AG04450 (cell line): Measurements from ENCODE around the gene HECW1. TPM values are rescaled to one million over a fixed set of nuclear protein-coding genes. Genes with fewer than 3 reads are reported as not detected.

Source experiments
- CTCF ChIA-PET: fragments of 300-600, 350-600 bp; formaldehyde crosslinking; extraction: SDS; loops from one replicate; lab custom pipeline; 2022; ENCODE audit warnings: antibody characterized with exemption, inconsistent platforms; lab: Charles Lee
- POLR2A ChIA-PET: fragments of 350-600 bp; formaldehyde crosslinking; extraction: SDS; loops from one replicate; lab custom pipeline; 2021; ENCODE audit warnings: antibody characterized with exemption, inconsistent platforms; lab: Yijun Ruan, JAX
- DNase-seq: peaks from one replicate; pipeline ENCODE4 v3.0.0-alpha.2; 2011; ENCODE audit warnings: low read depth, low spot score
- H3K27ac ChIP-seq: one replicate; pipeline ENCODE4 v1.5.1; 2012; ENCODE audit warnings: low read depth, low read length, control low read depth
- H3K27me3 ChIP-seq: one replicate; pipeline ENCODE4 v1.6.0; 2012; ENCODE audit warnings: low read length; ENCODE audit not compliant: control insufficient read depth, insufficient read depth
- H3K4me3 ChIP-seq: 2 replicates; pipeline ENCODE4 v1.5.1; 2011; ENCODE audit warnings: mild to moderate bottlenecking, low read depth, low read length, control low read depth
- H3K9me3 ChIP-seq: 2 replicates; pipeline ENCODE4 v1.5.1; 2012; ENCODE audit warnings: low read length; ENCODE audit not compliant: control insufficient read depth, insufficient read depth
- polyA plus RNA-seq: library from polyadenylated mRNA; depleted of rRNA; stranded (reverse); fragments of >200 nt; gene quantifications from 2 replicates; pipeline ENCODE4 v1.2.3, GENCODE V29; 2011
- TF ChIP-seq, protein P1 (sequence below): IDR thresholded peaks from 2 replicates; pipeline ENCODE4 v1.5.1; 2011; ENCODE audit warnings: low read depth, low read length, control low read depth, inconsistent platforms

The HECW1 gene
- polyA plus RNA-seq, 1 experiment = 2.6 TPM

DNA sequence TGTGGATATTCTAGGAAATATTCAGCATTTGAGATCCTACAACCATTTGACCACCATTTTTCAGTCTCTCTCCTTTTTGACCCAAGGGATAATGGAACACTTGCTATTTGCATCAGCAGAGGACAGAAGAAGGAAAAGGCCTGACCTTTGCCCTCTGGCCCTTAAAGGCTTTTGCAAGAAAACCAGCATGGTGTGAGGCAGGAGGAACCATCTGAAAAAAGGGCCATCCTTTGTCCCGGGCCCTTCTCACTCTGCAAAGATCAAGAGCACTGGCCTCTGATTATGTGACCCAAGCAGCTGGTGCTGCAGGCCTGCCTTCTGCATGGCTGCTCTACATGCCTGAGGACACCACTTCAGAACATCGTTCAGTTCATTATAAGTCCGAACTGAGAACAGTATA, 337.1 kb downstream of the HECW1 start:
- Histone ChIP-seq H3K4me3 (no peak overlapping the region), H3K27ac (no peak overlapping the region), H3K9me3 (no peaks in the 10 kb centered on the region; the same call in 1 of the 2 replicates), H3K27me3 (no peaks in the 10 kb centered on the region)
- POLR2A ChIA-PET = no interaction called here
- no peak for DNase-seq
- CTCF ChIA-PET = interaction anchor here (0.5 to 2.1 kb wide), 3 partner anchors 10 to 509 kb away, joined by 3 to 9 read pairs (median 5); no protein-coding TSS in a partner anchor
- TF ChIP-seq, protein P1, sequence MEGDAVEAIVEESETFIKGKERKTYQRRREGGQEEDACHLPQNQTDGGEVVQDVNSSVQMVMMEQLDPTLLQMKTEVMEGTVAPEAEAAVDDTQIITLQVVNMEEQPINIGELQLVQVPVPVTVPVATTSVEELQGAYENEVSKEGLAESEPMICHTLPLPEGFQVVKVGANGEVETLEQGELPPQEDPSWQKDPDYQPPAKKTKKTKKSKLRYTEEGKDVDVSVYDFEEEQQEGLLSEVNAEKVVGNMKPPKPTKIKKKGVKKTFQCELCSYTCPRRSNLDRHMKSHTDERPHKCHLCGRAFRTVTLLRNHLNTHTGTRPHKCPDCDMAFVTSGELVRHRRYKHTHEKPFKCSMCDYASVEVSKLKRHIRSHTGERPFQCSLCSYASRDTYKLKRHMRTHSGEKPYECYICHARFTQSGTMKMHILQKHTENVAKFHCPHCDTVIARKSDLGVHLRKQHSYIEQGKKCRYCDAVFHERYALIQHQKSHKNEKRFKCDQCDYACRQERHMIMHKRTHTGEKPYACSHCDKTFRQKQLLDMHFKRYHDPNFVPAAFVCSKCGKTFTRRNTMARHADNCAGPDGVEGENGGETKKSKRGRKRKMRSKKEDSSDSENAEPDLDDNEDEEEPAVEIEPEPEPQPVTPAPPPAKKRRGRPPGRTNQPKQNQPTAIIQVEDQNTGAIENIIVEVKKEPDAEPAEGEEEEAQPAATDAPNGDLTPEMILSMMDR = no peak

DNA sequence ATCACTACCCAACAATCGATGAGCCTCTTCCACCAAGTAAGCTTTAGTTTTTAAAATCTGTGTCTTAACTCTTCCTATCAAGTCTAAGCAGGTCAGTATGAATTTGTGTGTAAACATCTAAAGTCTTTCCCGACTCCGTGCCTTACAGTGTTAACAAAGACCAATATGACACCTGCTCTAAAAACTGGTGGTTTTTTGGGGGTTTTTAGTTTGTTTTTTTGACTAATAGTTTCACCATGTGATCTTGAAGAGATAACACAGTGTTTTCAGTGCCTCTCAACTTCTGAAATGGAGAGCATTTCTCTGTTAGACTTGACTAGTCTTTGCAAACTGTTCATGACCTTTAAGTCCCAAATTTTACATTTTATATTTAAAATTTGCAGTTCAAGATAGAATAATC, 338.4 kb downstream of the HECW1 start:
- H3K4me3 ChIP-seq = no peak overlapping the region
- TF ChIP-seq, protein P1 = no peak
- POLR2A ChIA-PET = no interaction called here

GRCh38 chr7:43454936-43455518, 342.6 kb downstream of the HECW1 start:
- Histone ChIP-seq H3K4me3 (no peak overlapping the region), H3K27ac (no peak overlapping the region), H3K27me3 (no peaks in the 10 kb centered on the region), H3K9me3 (no peaks in the 10 kb centered on the region)
- CTCF ChIA-PET = interaction anchor here (0.5 to 4.1 kb wide), 34 partner anchors 8 to 544 kb away, joined by 3 to 41 read pairs (median 4); partner anchors contain the start of genes MRPL32, PSMA2 and STK17A
- POLR2A ChIA-PET = no interaction called here
- DNase-seq = no peak
- TF ChIP-seq, protein P1 = peak; percentile 60

More for the DNA sequence above, 338.4 kb downstream of the HECW1 start:
- DNase-seq = no peak
- CTCF ChIA-PET = interaction anchor here (1.4 to 2.1 kb wide), 2 partner anchors 11 to 510 kb away, joined by 3 to 9 read pairs; no protein-coding TSS in a partner anchor
- H3K27ac ChIP-seq = no peak overlapping the region
- H3K27me3 ChIP-seq = no peaks in the 10 kb centered on the region
- no peaks in the 10 kb centered on the region for H3K9me3 ChIP-seq

DNA sequence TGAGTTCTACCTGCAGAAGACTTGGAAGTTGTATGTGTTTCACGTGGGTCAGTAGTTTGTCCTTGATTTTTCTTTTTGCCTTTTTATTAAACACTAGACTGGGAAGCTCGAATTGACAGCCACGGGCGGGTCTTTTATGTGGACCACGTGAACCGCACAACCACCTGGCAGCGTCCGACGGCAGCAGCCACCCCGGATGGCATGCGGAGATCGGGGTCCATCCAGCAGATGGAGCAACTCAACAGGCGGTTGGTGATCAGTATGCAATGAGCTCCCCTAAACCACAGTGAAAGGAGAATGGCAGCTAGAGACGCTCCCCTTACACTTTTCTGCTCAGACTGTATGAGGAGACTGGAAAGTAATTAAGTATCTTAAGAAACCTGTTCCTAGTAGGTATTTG, 343.8 kb downstream of the HECW1 start:
- ChIA-PET POLR2A (no interaction called here), CTCF (interaction anchor here (0.6 to 4.1 kb wide), 14 partner anchors 8 to 546 kb away, joined by 3 to 41 read pairs (median 4); partner anchors contain the start of gene STK17A)
- Histone ChIP-seq H3K4me3 (no peak overlapping the region), H3K27me3 (no peaks in the 10 kb centered on the region), H3K9me3 (no peaks in the 10 kb centered on the region), H3K27ac (no peak overlapping the region)
- DNase-seq = no peak
- TF ChIP-seq, protein P1 = no peak

DNA sequence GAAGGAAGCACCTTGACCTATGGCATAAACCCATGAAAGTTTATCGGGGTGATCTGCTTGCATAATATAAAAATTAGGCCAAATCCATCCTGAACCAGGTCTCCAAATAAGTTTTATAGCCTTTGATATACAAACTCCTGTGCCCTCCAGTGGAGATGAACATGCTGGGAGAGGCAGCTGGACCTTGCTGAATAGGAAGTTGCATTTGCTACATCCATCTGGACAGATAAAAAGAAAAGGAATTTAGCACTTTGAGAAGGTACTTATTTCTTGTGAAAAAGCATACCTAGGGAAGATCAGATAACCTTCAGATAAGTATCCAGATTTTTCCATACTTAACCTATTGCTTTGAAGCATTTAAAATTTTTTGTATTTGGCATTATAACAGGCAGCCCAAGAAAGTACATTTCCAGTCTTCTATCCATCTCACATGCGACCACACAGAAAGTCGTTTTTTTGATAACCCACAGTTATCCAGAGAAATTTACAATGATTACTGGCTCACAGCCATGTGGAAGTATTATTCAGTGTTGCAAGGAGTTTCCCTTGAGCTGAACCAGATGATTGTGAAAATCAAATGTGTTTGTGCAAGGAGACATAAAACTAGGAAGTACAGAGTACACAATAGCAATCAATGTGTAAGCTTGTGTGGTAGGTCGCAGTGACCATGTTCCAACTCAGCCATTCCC, 346.0 kb downstream of the HECW1 start:
- Histone ChIP-seq H3K9me3 (no peaks in the 10 kb centered on the region), H3K27me3 (no peaks in the 10 kb centered on the region), H3K4me3 (no peak overlapping the region), H3K27ac (no peak overlapping the region)
- POLR2A ChIA-PET = no interaction called here
- TF ChIP-seq, protein P1 = no peak
- CTCF ChIA-PET = interaction anchor here (0.5 to 1.6 kb wide), 2 partner anchors 19 to 112 kb away, joined by 3 to 5 read pairs; no protein-coding TSS in a partner anchor
- DNase-seq = no peak
